H1 (cell line): ENCODE data around the gene TYK2. TPM values are rescaled to one million over a fixed set of nuclear protein-coding genes. Genes with fewer than 3 reads are reported as not detected.

Source experiments
- CTCF ChIA-PET: fragments of 300-600 bp; sonication (Branson Sonifier 250); formaldehyde crosslinking; loops from one replicate; lab custom pipeline; 2021; ENCODE audit not compliant: partially characterized antibody; lab: Charles Lee
- POLR2A ChIA-PET: fragments of 300-600 bp; sonication (Branson Sonifier 250); formaldehyde crosslinking; loops from one replicate; lab custom pipeline; 2021; ENCODE audit warnings: inconsistent platforms; ENCODE audit not compliant: partially characterized antibody; lab: Charles Lee
- DNase-seq, 2 experiments: peaks; one replicate each; pipeline versions ENCODE4 v3.0.0 to v3.0.0-alpha.2; 2010 to 2022; ENCODE audit warnings: low spot score in 2 of 2, low read depth in 1 of 2, mixed read lengths in 1 of 2
- FAIRE-seq: peaks from 2 replicates; lab custom pipeline; 2011; peaks lifted over from hg19 to GRCh38; lab: Jason Lieb, UNC
- H2AFZ ChIP-seq: 2 replicates; pipeline ENCODE4 v1.8.1; 2012; ENCODE audit warnings: low read length, inconsistent platforms
- H2AK5ac ChIP-seq: 2 replicates; pipeline ENCODE4 v1.6.1; 2013; ENCODE audit warnings: low read depth, low read length
- H2BK120ac ChIP-seq: replicated peaks from 2 replicates; pipeline ENCODE3; 2013; ENCODE audit warnings: low read depth, low read length, inconsistent platforms
- H2BK12ac ChIP-seq: 2 replicates; pipeline ENCODE4 v1.6.1; 2013; ENCODE audit warnings: low read depth, low read length
- H2BK15ac ChIP-seq: 2 replicates; pipeline ENCODE4 v1.6.1; 2013; ENCODE audit warnings: low read length
- H2BK20ac ChIP-seq: 2 replicates; pipeline ENCODE4 v1.6.1; 2013; ENCODE audit warnings: low read length
- H2BK5ac ChIP-seq: 2 replicates; pipeline ENCODE4 v1.6.1; 2013; ENCODE audit warnings: low read depth, low read length
- H3K14ac ChIP-seq: 2 replicates; pipeline ENCODE4 v1.6.1; 2013; ENCODE audit warnings: inconsistent platforms; ENCODE audit not compliant: insufficient read length
- H3K18ac ChIP-seq: 2 replicates; pipeline ENCODE4 v1.6.1; 2013; ENCODE audit warnings: low read length; ENCODE audit errors: extremely low read depth
- H3K23ac ChIP-seq: 2 replicates; pipeline ENCODE4 v1.6.1; 2013; ENCODE audit warnings: inconsistent platforms; ENCODE audit not compliant: insufficient read length
- H3K23me2 ChIP-seq: 2 replicates; pipeline ENCODE4 v1.6.1; 2013; ENCODE audit warnings: low read depth, low read length
- H3K27ac ChIP-seq: 2 replicates; pipeline ENCODE4 v1.6.1; 2011; ENCODE audit warnings: low read depth, low read length, inconsistent platforms
- H3K27me3 ChIP-seq, 4 experiments: replicated peaks in 1 of 4; 1 replicate in 1 of 4; 2 replicates in 3 of 4; pipeline versions ENCODE4 v1.6.1 to v1.8.1; 2011 to 2013; ENCODE audit warnings: low read length in 3 of 4, mild to moderate bottlenecking in 3 of 4, inconsistent platforms in 2 of 4, mixed read lengths in 2 of 4, moderate library complexity in 1 of 4; ENCODE audit not compliant: control insufficient read depth in 3 of 4, insufficient read depth in 3 of 4; ENCODE audit errors: extremely low read depth in 1 of 4
- H3K36me3 ChIP-seq, 4 experiments: 2 replicates each; pipeline versions ENCODE4 v1.6.1 to v1.8.1; 2011 to 2013; ENCODE audit warnings: mild to moderate bottlenecking in 4 of 4, low read length in 3 of 4, moderate library complexity in 2 of 4, control low read depth in 1 of 4, inconsistent platforms in 1 of 4; ENCODE audit not compliant: insufficient read depth in 4 of 4, control insufficient read depth in 2 of 4
- H3K4ac ChIP-seq: replicated peaks from 2 replicates; pipeline ENCODE3; 2013; ENCODE audit warnings: low read length, low read depth, mixed read lengths, inconsistent platforms; ENCODE audit not compliant: insufficient read length
- H3K4me1 ChIP-seq, 4 experiments: replicated peaks in 1 of 4; 1 replicate in 1 of 4; 2 replicates in 3 of 4; pipeline versions ENCODE4 v1.6.1 to v1.8.1; 2011 to 2013; ENCODE audit warnings: low read length in 3 of 4, inconsistent platforms in 2 of 4, mixed read lengths in 1 of 4; ENCODE audit not compliant: insufficient read depth in 4 of 4, control insufficient read depth in 3 of 4
- H3K4me2 ChIP-seq, 2 experiments: 2 replicates each; pipeline versions ENCODE4 v1.6.1 to v1.8.1; 2011 to 2013; ENCODE audit warnings: low read depth in 2 of 2, low read length in 2 of 2, control low read depth in 1 of 2, inconsistent platforms in 1 of 2, mild to moderate bottlenecking in 1 of 2; ENCODE audit not compliant: insufficient read depth in 1 of 2
- H3K4me3 ChIP-seq, 4 experiments: fragments of 200-600, 300-600 bp in 1 of 4; sonication (generic), shearing (Covaris generic), sonication (Bioruptor Twin) in 1 of 4; 2 replicates each; pipeline versions ENCODE4 v1.5.1 to v1.8.1; 2011 to 2016; ENCODE audit warnings: low read length in 4 of 4, low read depth in 3 of 4, control low read depth in 2 of 4, inconsistent platforms in 2 of 4, mild to moderate bottlenecking in 2 of 4, mixed read lengths in 1 of 4, moderate library complexity in 1 of 4; ENCODE audit not compliant: insufficient read depth in 2 of 4; ENCODE audit errors: extremely low read depth in 1 of 4
- H3K56ac ChIP-seq: replicated peaks from 2 replicates; pipeline ENCODE3; 2013; ENCODE audit warnings: low read depth, mild to moderate bottlenecking, mixed read lengths, low read length, inconsistent platforms; ENCODE audit not compliant: insufficient read length
- H3K79me1 ChIP-seq: 2 replicates; pipeline ENCODE4 v1.6.1; 2013; ENCODE audit warnings: low read depth, low read length, control low read depth
- H3K79me2 ChIP-seq, 2 experiments: 2 replicates each; pipeline versions ENCODE4 v1.6.1 to v1.8.1; 2012 to 2013; ENCODE audit warnings: low read length in 2 of 2, mild to moderate bottlenecking in 2 of 2, inconsistent platforms in 1 of 2; ENCODE audit not compliant: insufficient read depth in 2 of 2, control insufficient read depth in 1 of 2
- H3K9ac ChIP-seq, 4 experiments: replicated peaks in 1 of 4; 1 replicate in 1 of 4; 2 replicates in 3 of 4; pipeline versions ENCODE4 v1.6.1 to v1.8.1; 2011 to 2013; ENCODE audit warnings: low read depth in 3 of 4, low read length in 3 of 4, control low read depth in 2 of 4, mild to moderate bottlenecking in 2 of 4, moderate library complexity in 2 of 4, inconsistent platforms in 1 of 4; ENCODE audit errors: extremely low read depth in 1 of 4
- H3K9me3 ChIP-seq, 2 experiments: 2 replicates each; pipeline versions ENCODE4 v1.6.1 to v1.8.1; 2012 to 2013; ENCODE audit warnings: mild to moderate bottlenecking in 2 of 2, moderate library complexity in 2 of 2, control low read depth in 1 of 2, inconsistent platforms in 1 of 2, low read depth in 1 of 2, low read length in 1 of 2, mixed read lengths in 1 of 2; ENCODE audit not compliant: insufficient read depth in 2 of 2
- H4K20me1 ChIP-seq, 2 experiments: replicated peaks in 1 of 2; 2 replicates each; pipeline versions ENCODE3 to v1.8.1; 2011 to 2013; ENCODE audit warnings: inconsistent platforms in 2 of 2, low read length in 2 of 2, mild to moderate bottlenecking in 1 of 2; ENCODE audit not compliant: insufficient read depth in 2 of 2, control insufficient read depth in 1 of 2
- H4K5ac ChIP-seq: 2 replicates; pipeline ENCODE4 v1.6.1; 2013; ENCODE audit warnings: low read length, low read depth, mixed read lengths, inconsistent platforms; ENCODE audit not compliant: insufficient read length
- H4K8ac ChIP-seq: 2 replicates; pipeline ENCODE4 v1.8.0; 2013; ENCODE audit warnings: mild to moderate bottlenecking, moderate library complexity, low read length, inconsistent platforms; ENCODE audit not compliant: insufficient read depth; ENCODE audit errors: extremely low read depth
- H4K91ac ChIP-seq: replicated peaks from 2 replicates; pipeline ENCODE3; 2013; ENCODE audit warnings: low read length, mixed read lengths, inconsistent platforms; ENCODE audit not compliant: insufficient read length
- BRCA1 ChIP-seq: IDR thresholded peaks from 2 replicates; pipeline ENCODE4 v1.6.1; 2012; ENCODE audit warnings: low read depth, low read length, improper control_type of control experiment
- POLR2AphosphoS5 ChIP-seq: IDR thresholded peaks from 2 replicates; pipeline ENCODE4 v1.6.1; 2011; ENCODE audit warnings: low read depth, low read length
- WGBS, 2 experiments: shearing (Covaris generic) in 1 of 2; methylation state at CpG; one replicate each; pipeline versions ENCODE4 v1.1.6 to v1.1.7; 2013 to 2015; ENCODE audit warnings: low lambda C conversion rate in 2 of 2, mixed read lengths in 2 of 2, inconsistent platforms in 1 of 2, low coverage in 1 of 2, missing lambda C conversion rate in 1 of 2; ENCODE audit not compliant: insufficient replicate concordance in 2 of 2, insufficient coverage in 1 of 2, insufficient read length in 1 of 2; ENCODE audit errors: extremely low coverage in 1 of 2, missing lambda C conversion rate in 1 of 2; 5-methylcytosine and 5-hydroxymethylcytosine counted together
- polyA plus RNA-seq, 7 experiments: library from polyadenylated mRNA; depleted of rRNA in 3 of 7; stranded (reverse) in 5 of 7; unstranded in 2 of 7; fragments of >200 nt in 5 of 7; fragments of 200-250 nt in 2 of 7; gene quantifications; 1 replicate in 5 of 7; 2 replicates in 1 of 7; 4 replicates in 1 of 7; pipeline versions ENCODE4 v1.2.1 to v1.2.3, GENCODE V29; 2011 to 2013; ENCODE audit warnings: missing spikeins in 2 of 7, mixed read lengths in 2 of 7
- total RNA-seq: library from RNA; stranded (reverse); fragmentation: NEBNext Ultra II Directional; extraction: Animal tissue kit (Norgen Biotek cat#: 25700); gene quantifications from 2 replicates; pipeline ENCODE4 v1.2.1, GENCODE V29; 2021

TYK2 gene
- total and polyA plus RNA-seq, 2 of the 8 experiments (the other 6 are each of a cell fraction or from before 2014, with no cell fraction given): 32.1 to 40.8 TPM

DNA sequence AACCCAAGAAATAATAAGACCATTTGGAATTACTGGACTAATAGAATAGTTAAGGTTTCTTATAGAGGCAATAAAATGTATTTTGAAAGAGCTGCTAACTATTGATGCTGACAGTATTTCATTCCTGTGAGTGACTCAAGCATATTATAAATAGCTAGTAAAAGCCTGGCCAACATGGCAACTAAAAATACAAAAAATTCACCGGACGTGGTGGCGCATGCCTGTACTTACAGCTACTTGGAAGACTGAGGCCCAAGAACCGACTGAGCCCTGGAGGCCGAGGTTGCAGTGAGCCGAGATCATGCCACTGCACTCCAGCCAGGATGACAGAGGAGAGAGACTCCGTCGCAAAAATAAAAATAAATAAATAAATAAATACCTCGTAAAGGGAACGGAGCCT, 35.6 kb downstream of the TYK2 start:
- no peaks in the 10 kb centered on the region; a peak in 1 of 8 replicates for H3K36me3 ChIP-seq
- H3K4me2 ChIP-seq: no peak overlapping the region
- ChIA-PET POLR2A (interaction anchor here (1.1 to 1.3 kb wide), 3 partner anchors 9 to 11 kb away, joined by 3 to 5 read pairs (median 3); partner anchors contain the start of gene RAVER1), CTCF (interaction anchor here (1.1 to 2.4 kb wide), 5 partner anchors 9 to 86 kb away, joined by 3 to 11 read pairs (median 4); partner anchors contain the start of gene ICAM1)
- no peak overlapping the region for H3K18ac ChIP-seq
- H4K8ac ChIP-seq: no peak overlapping the region
- H2BK5ac ChIP-seq: no peak overlapping the region
- no peaks in the 10 kb centered on the region for H3K79me1 ChIP-seq
- DNase-seq (no peak), FAIRE-seq (no peak)
- no peak overlapping the region for H4K91ac ChIP-seq
- TF ChIP-seq BRCA1 (no peak), POLR2AphosphoS5 (no peak)
- no peaks in the 10 kb centered on the region for H3K79me2 ChIP-seq
- H2BK15ac ChIP-seq: no peak overlapping the region
- H2AFZ ChIP-seq: no peak overlapping the region
- no peak overlapping the region for H4K5ac ChIP-seq
- no peak overlapping the region for H3K56ac ChIP-seq
- no peak overlapping the region for H2AK5ac ChIP-seq
- no peaks in the 10 kb centered on the region for H4K20me1 ChIP-seq
- H3K23me2 ChIP-seq: no peaks in the 10 kb centered on the region; the same call in 1 of the 2 replicates
- no peak overlapping the region for H3K4ac ChIP-seq
- H2BK12ac ChIP-seq: no peak overlapping the region
- H3K14ac ChIP-seq: no peak overlapping the region
- no peaks in the 10 kb centered on the region for H3K27me3 ChIP-seq
- no peaks in the 10 kb centered on the region for H3K9me3 ChIP-seq
- no peak overlapping the region for H2BK120ac ChIP-seq
- H3K4me1 ChIP-seq: no peaks in the 10 kb centered on the region; a peak in 1 of 7 replicates
- no peak overlapping the region for H3K23ac ChIP-seq
- no peak overlapping the region for H3K9ac ChIP-seq
- 92% methylated on average over 10 of the region's 10 CpGs; no CpG with 5 or more reads in 1 of the 2 experiments for WGBS, 2 experiments
- H3K27ac ChIP-seq: no peak overlapping the region
- H3K4me3 ChIP-seq: no peak overlapping the region
- no peak overlapping the region for H2BK20ac ChIP-seq
